Measurements from ENCODE around the gene PDXK.

The PDXK gene

DNA sequence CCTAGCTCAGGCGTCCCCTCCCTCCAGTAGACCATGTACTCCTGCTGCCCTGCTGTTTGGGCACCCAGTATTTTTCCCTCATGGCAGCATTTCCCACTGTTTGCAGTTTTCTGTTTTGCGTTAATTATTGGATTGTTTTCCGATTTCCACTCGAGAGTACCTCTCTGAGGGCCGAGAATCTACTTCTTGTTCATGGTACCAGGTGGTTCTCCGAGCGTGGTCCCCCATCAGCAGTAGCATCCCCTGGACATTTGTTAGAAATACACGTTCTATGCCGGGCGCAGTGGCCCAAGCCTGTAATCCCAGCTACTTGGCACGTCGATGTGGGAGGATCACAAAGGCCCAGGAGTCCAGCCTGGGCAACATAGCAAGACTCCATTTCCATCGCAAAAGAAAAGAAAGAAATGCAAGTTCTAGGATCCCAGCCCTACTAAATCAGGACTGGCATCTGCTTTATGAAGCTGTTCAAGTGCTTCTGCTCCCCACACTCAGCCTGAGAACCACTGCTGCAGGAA lies 71.1 kb downstream of the PDXK start:
- WGBS (ENCODE audit: extremely low coverage, insufficient coverage, low lambda C conversion rate): no CpG with 5 or more reads among the region's 13 CpGs
- Histone ChIP-seq H2BK15ac (replicated peaks; ENCODE audit: low read depth) (no peak overlapping the region), H3K23ac (ENCODE audit: low read length) (no peak overlapping the region), H2AK5ac (ENCODE audit: low read length) (no peak overlapping the region), H3K79me2 (ENCODE audit: control insufficient read depth, insufficient read depth, low read length) (peaks cover 42% of the 10 kb centered on the region), H3K27me3 (ENCODE audit: insufficient read depth, low read length, poor library complexity) (no peaks in the 10 kb centered on the region), H3K9ac (ENCODE audit: low read length) (peak overlapping the region; percentile 73), H3K4ac (ENCODE audit: low read depth, low read length) (peak overlapping the region; percentile 76), H2BK120ac (ENCODE audit: low read depth, low read length) (no peak overlapping the region), H3K4me3 (ENCODE audit: low read length) (peak overlapping the region; percentile 72), H4K8ac (ENCODE audit: low read depth, low read length) (no peak overlapping the region), H3K79me1 (ENCODE audit: low read length) (peaks cover 23% of the 10 kb centered on the region), H3K56ac (ENCODE audit: low read length) (peak overlapping the region; percentile 98), H3K4me2 (ENCODE audit: low read length) (peak overlapping the region; percentile 23), H2BK5ac (ENCODE audit: low read length) (no peak overlapping the region), H3K18ac (ENCODE audit: low read length) (peak overlapping the region; percentile 78), H3K27ac (ENCODE audit: low read depth, low read length) (no peak overlapping the region), H3K4me1 (ENCODE audit: control insufficient read depth, low read depth, low read length) (peaks cover 3% of the 10 kb centered on the region), H3K36me3 (ENCODE audit: control insufficient read depth, insufficient read depth, low read length) (peaks cover 16% of the 10 kb centered on the region), H4K5ac (ENCODE audit: low read length) (no peak overlapping the region)
- no peak for DNase-seq

DNA sequence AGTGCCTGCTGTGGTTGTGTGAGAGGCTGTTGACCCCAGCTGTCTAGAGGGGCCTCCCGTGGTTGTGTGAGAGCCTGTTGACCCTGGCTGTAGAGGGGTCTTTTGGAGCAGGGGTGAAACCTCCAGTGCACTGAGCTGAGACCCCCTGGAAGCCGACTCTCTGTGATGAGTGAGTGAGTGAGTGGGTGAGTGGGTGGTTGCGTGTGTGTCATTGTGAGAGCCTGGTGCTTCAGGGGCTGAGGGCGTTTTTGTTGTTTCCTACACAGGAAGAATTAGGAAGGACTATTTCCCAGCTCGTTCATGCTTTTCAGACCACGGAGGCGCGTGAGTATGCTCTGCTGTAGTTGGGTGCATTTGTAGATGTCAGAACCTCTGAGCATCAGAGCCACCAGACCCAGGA lies 73.5 kb downstream of the PDXK start:
- Histone ChIP-seq H3K36me3 (ENCODE audit: control insufficient read depth, insufficient read depth, low read length) (peaks cover 24% of the 10 kb centered on the region), H3K27me3 (ENCODE audit: insufficient read depth, low read length, poor library complexity) (no peaks in the 10 kb centered on the region), H3K4me3 (ENCODE audit: low read length) (no peak overlapping the region), H3K27ac (ENCODE audit: low read depth, low read length) (no peak overlapping the region), H2BK5ac (ENCODE audit: low read length) (no peak overlapping the region), H4K5ac (ENCODE audit: low read length) (no peak overlapping the region), H2BK15ac (replicated peaks; ENCODE audit: low read depth) (no peak overlapping the region), H3K56ac (ENCODE audit: low read length) (no peak overlapping the region), H3K18ac (ENCODE audit: low read length) (no peak overlapping the region), H3K9ac (ENCODE audit: low read length) (no peak overlapping the region), H3K79me1 (ENCODE audit: low read length) (peaks cover 25% of the 10 kb centered on the region), H2AK5ac (ENCODE audit: low read length) (no peak overlapping the region), H3K79me2 (ENCODE audit: control insufficient read depth, insufficient read depth, low read length) (peaks cover 44% of the 10 kb centered on the region), H4K8ac (ENCODE audit: low read depth, low read length) (no peak overlapping the region), H3K4me2 (ENCODE audit: low read length) (no peak overlapping the region), H2BK120ac (ENCODE audit: low read depth, low read length) (no peak overlapping the region), H3K4me1 (ENCODE audit: control insufficient read depth, low read depth, low read length) (peaks cover 3% of the 10 kb centered on the region), H3K23ac (ENCODE audit: low read length) (no peak overlapping the region), H3K4ac (ENCODE audit: low read depth, low read length) (no peak overlapping the region)
- no peak for DNase-seq
- WGBS (ENCODE audit: extremely low coverage, insufficient coverage, low lambda C conversion rate): no CpG with 5 or more reads among the region's 8 CpGs

DNA sequence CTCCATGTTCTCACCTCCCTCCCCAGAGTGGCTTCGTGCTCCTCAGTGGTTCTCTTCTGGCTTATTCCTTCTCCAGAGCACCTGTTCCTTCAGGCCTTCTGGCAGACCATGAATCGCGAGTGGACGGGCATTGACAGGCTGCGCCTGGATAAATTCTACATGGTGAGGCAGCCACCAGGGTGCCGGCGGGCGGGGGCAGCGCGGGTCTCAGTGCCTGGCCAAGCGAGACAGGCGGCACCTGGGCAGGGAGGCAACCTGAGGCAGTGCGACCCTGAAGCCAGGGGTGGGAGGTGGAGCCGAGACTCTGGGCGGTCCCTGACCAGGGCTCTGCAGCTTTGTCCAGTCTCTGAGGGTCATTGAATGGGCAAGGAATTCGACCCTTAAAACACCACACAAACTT lies 74.3 kb downstream of the PDXK start:
- no peak overlapping the region for H3K27ac ChIP-seq (ENCODE audit: low read depth, low read length)
- no peak for DNase-seq
- H3K79me2 ChIP-seq (ENCODE audit: control insufficient read depth, insufficient read depth, low read length): peaks cover 44% of the 10 kb centered on the region
- no peak overlapping the region for H3K56ac ChIP-seq (ENCODE audit: low read length)
- no peak overlapping the region for H3K9ac ChIP-seq (ENCODE audit: low read length)
- H4K8ac ChIP-seq (ENCODE audit: low read depth, low read length): no peak overlapping the region
- H2BK5ac ChIP-seq (ENCODE audit: low read length): no peak overlapping the region
- H4K5ac ChIP-seq (ENCODE audit: low read length): no peak overlapping the region
- no peak overlapping the region for H2BK15ac ChIP-seq (replicated peaks; ENCODE audit: low read depth)
- H2AK5ac ChIP-seq (ENCODE audit: low read length): no peak overlapping the region
- WGBS (ENCODE audit: extremely low coverage, insufficient coverage, low lambda C conversion rate): no CpG with 5 or more reads among the region's 16 CpGs
- no peak overlapping the region for H3K4me3 ChIP-seq (ENCODE audit: low read length)
- H3K79me1 ChIP-seq (ENCODE audit: low read length): peaks cover 25% of the 10 kb centered on the region
- H2BK120ac ChIP-seq (ENCODE audit: low read depth, low read length): no peak overlapping the region
- no peaks in the 10 kb centered on the region for H3K27me3 ChIP-seq (ENCODE audit: insufficient read depth, low read length, poor library complexity)
- H3K4me2 ChIP-seq (ENCODE audit: low read length): no peak overlapping the region
- no peak overlapping the region for H3K18ac ChIP-seq (ENCODE audit: low read length)
- H3K4me1 ChIP-seq (ENCODE audit: control insufficient read depth, low read depth, low read length): peaks cover 3% of the 10 kb centered on the region
- no peak overlapping the region for H3K4ac ChIP-seq (ENCODE audit: low read depth, low read length)
- H3K36me3 ChIP-seq (ENCODE audit: control insufficient read depth, insufficient read depth, low read length): peaks cover 27% of the 10 kb centered on the region
- no peak overlapping the region for H3K23ac ChIP-seq (ENCODE audit: low read length)

DNA sequence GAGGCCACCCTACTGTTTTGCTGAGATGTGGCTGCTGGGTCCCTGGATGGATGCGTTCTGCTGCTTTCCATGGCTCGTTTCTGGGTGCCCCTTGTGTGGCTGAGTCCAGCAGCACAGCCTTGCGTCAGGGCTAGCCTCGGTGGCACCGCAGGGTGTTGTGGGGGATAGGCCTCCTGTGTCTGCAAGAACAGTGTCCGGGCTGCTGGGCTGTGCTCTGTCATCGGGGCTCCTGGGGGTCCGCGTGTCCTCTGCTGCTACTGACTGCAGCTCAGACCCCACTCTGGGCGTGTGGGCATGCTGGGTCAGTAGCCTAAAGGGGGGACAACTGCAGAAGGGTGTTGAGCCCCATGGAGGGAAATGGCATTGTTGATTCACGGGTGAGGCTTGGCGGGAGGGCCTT lies 75.4 kb downstream of the PDXK start:
- Histone ChIP-seq H3K27ac (ENCODE audit: low read depth, low read length) (no peak overlapping the region), H3K36me3 (ENCODE audit: control insufficient read depth, insufficient read depth, low read length) (peaks cover 33% of the 10 kb centered on the region), H2AK5ac (ENCODE audit: low read length) (no peak overlapping the region), H3K4me2 (ENCODE audit: low read length) (no peak overlapping the region), H3K4ac (ENCODE audit: low read depth, low read length) (no peak overlapping the region), H3K27me3 (ENCODE audit: insufficient read depth, low read length, poor library complexity) (no peaks in the 10 kb centered on the region), H3K9ac (ENCODE audit: low read length) (no peak overlapping the region), H4K5ac (ENCODE audit: low read length) (no peak overlapping the region), H3K56ac (ENCODE audit: low read length) (no peak overlapping the region), H3K23ac (ENCODE audit: low read length) (no peak overlapping the region), H2BK120ac (ENCODE audit: low read depth, low read length) (no peak overlapping the region), H3K4me3 (ENCODE audit: low read length) (no peak overlapping the region), H2BK15ac (replicated peaks; ENCODE audit: low read depth) (no peak overlapping the region), H2BK5ac (ENCODE audit: low read length) (no peak overlapping the region), H3K79me1 (ENCODE audit: low read length) (peaks cover 25% of the 10 kb centered on the region), H3K79me2 (ENCODE audit: control insufficient read depth, insufficient read depth, low read length) (peaks cover 44% of the 10 kb centered on the region), H3K4me1 (ENCODE audit: control insufficient read depth, low read depth, low read length) (peaks cover 3% of the 10 kb centered on the region), H4K8ac (ENCODE audit: low read depth, low read length) (no peak overlapping the region), H3K18ac (ENCODE audit: low read length) (no peak overlapping the region)
- DNase-seq: no peak
- WGBS (ENCODE audit: extremely low coverage, insufficient coverage, low lambda C conversion rate): no CpG with 5 or more reads among the region's 12 CpGs

DNA sequence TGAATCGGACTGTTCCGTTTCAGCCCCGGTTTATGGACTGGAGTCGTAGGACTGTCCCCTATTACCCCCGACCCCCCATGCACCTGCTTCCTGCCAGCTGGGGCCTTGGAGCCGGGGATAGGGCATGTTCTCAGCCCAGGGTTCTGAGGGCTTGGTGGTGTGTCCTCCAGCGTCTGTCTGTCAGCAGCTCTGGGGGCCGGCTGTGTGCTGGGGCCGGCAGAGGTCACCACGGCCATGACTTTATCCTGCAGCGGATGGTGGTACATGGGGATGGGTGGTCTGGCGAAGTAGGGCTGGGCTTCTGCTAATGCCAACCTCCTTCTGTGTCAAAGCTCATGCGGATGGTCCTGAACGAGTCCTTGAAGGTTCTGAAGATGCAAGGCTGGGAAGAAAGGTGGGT lies 75.9 kb downstream of the PDXK start:
- Histone ChIP-seq H3K4me1 (ENCODE audit: control insufficient read depth, low read depth, low read length) (peaks cover 3% of the 10 kb centered on the region), H3K23ac (ENCODE audit: low read length) (no peak overlapping the region), H3K56ac (ENCODE audit: low read length) (no peak overlapping the region), H3K4me3 (ENCODE audit: low read length) (no peak overlapping the region), H4K8ac (ENCODE audit: low read depth, low read length) (no peak overlapping the region), H3K4me2 (ENCODE audit: low read length) (no peak overlapping the region), H3K4ac (ENCODE audit: low read depth, low read length) (no peak overlapping the region), H2BK15ac (replicated peaks; ENCODE audit: low read depth) (no peak overlapping the region), H3K79me2 (ENCODE audit: control insufficient read depth, insufficient read depth, low read length) (peaks cover 39% of the 10 kb centered on the region), H2BK5ac (ENCODE audit: low read length) (no peak overlapping the region), H4K5ac (ENCODE audit: low read length) (no peak overlapping the region), H3K27ac (ENCODE audit: low read depth, low read length) (no peak overlapping the region), H3K27me3 (ENCODE audit: insufficient read depth, low read length, poor library complexity) (no peaks in the 10 kb centered on the region), H3K18ac (ENCODE audit: low read length) (no peak overlapping the region), H3K9ac (ENCODE audit: low read length) (no peak overlapping the region), H3K36me3 (ENCODE audit: control insufficient read depth, insufficient read depth, low read length) (peaks cover 33% of the 10 kb centered on the region), H3K79me1 (ENCODE audit: low read length) (peaks cover 25% of the 10 kb centered on the region), H2BK120ac (ENCODE audit: low read depth, low read length) (no peak overlapping the region), H2AK5ac (ENCODE audit: low read length) (no peak overlapping the region)
- DNase-seq: no peak
- no CpG with 5 or more reads among the region's 14 CpGs for WGBS (ENCODE audit: extremely low coverage, insufficient coverage, low lambda C conversion rate)

DNA sequence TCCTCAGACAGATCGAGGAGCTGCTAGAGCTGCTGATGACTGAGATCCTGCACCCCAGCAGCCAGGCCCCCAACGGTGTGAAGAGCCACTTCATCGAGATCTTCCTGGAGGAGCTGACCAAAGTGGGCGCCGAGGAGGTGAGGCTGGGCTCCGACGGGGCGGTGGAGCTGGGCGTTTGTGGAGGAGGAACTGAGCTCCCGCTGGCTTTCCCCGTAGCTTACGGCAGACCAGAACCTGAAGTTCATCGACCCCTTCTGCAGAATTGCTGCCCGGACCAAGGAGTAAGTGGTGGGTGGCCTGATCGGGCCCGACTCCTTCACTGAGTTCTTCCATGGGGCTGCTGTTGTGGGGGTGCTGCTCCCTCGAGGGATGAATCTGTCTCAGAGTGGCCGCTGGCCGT lies 78.5 kb downstream of the PDXK start:
- H4K5ac ChIP-seq (ENCODE audit: low read length): no peak overlapping the region
- H3K18ac ChIP-seq (ENCODE audit: low read length): no peak overlapping the region
- WGBS (ENCODE audit: extremely low coverage, insufficient coverage, low lambda C conversion rate): no CpG with 5 or more reads among the region's 19 CpGs
- no peak overlapping the region for H4K8ac ChIP-seq (ENCODE audit: low read depth, low read length)
- no peak for DNase-seq
- H3K4ac ChIP-seq (ENCODE audit: low read depth, low read length): no peak overlapping the region
- H3K4me3 ChIP-seq (ENCODE audit: low read length): no peak overlapping the region
- no peak overlapping the region for H2BK5ac ChIP-seq (ENCODE audit: low read length)
- no peak overlapping the region for H3K23ac ChIP-seq (ENCODE audit: low read length)
- no peak overlapping the region for H3K27ac ChIP-seq (ENCODE audit: low read depth, low read length)
- H3K4me2 ChIP-seq (ENCODE audit: low read length): no peak overlapping the region
- peaks cover 16% of the 10 kb centered on the region for H3K79me2 ChIP-seq (ENCODE audit: control insufficient read depth, insufficient read depth, low read length)
- peaks cover 34% of the 10 kb centered on the region for H3K36me3 ChIP-seq (ENCODE audit: control insufficient read depth, insufficient read depth, low read length)
- no peak overlapping the region for H2BK15ac ChIP-seq (replicated peaks; ENCODE audit: low read depth)
- H3K56ac ChIP-seq (ENCODE audit: low read length): no peak overlapping the region
- peaks cover 7% of the 10 kb centered on the region for H3K79me1 ChIP-seq (ENCODE audit: low read length)
- no peak overlapping the region for H2BK120ac ChIP-seq (ENCODE audit: low read depth, low read length)
- H3K9ac ChIP-seq (ENCODE audit: low read length): no peak overlapping the region
- no peak overlapping the region for H2AK5ac ChIP-seq (ENCODE audit: low read length)
- no peaks in the 10 kb centered on the region for H3K4me1 ChIP-seq (ENCODE audit: control insufficient read depth, low read depth, low read length)
- no peaks in the 10 kb centered on the region for H3K27me3 ChIP-seq (ENCODE audit: insufficient read depth, low read length, poor library complexity)
